ENCODE data around the gene DLX1. TPM values are rescaled to one million over a fixed set of nuclear protein-coding genes. Genes with fewer than 3 reads are reported as not detected.

DLX1 gene
- total RNA-seq, 1 experiment from 2014 or later, result 4.7 TPM

- no peak for DNase-seq (ENCODE audit: low read depth in 1 of 2, low spot score in 2 of 2)
- Histone ChIP-seq H3K4me3 (no peak overlapping the region), H3K27ac (no peak overlapping the region), H3K36me3 (no peaks in the 10 kb centered on the region), H3K4me1 (replicated peaks) (no peaks in the 10 kb centered on the region), H3K9me3 (replicated peaks) (no peaks in the 10 kb centered on the region), H3K27me3 (replicated peaks) (no peaks in the 10 kb centered on the region)
Measured at GRCh38 chr2:172074254-172074653, 11.1 kb upstream of the DLX1 start.

GRCh38 chr2:172079416-172079815 lies 5.9 kb upstream of the DLX1 start:
- Histone ChIP-seq H3K27me3 (replicated peaks) (no peaks in the 10 kb centered on the region), H3K4me1 (replicated peaks) (peaks cover 7% of the 10 kb centered on the region), H3K36me3 (no peaks in the 10 kb centered on the region), H3K9me3 (replicated peaks) (no peaks in the 10 kb centered on the region), H3K27ac (no peak overlapping the region), H3K4me3 (no peak overlapping the region)
- no peak for DNase-seq (ENCODE audit: low read depth in 1 of 2, low spot score in 2 of 2)

GRCh38 chr2:172079838-172080640 lies 5.3 kb upstream of the DLX1 start:
- peaks cover 7% of the 10 kb centered on the region for H3K4me1 ChIP-seq (replicated peaks)
- H3K36me3 ChIP-seq, result no peaks in the 10 kb centered on the region
- no peaks in the 10 kb centered on the region for H3K9me3 ChIP-seq (replicated peaks)
- no peaks in the 10 kb centered on the region for H3K27me3 ChIP-seq (replicated peaks)
- H3K4me3 ChIP-seq, result no peak overlapping the region
- H3K27ac ChIP-seq, result no peak overlapping the region
- DNase-seq (ENCODE audit: low read depth in 1 of 2, low spot score in 2 of 2), result no peak

- peaks cover 7% of the 10 kb centered on the region for H3K4me1 ChIP-seq (replicated peaks)
- H3K9me3 ChIP-seq (replicated peaks), result no peaks in the 10 kb centered on the region
- DNase-seq (ENCODE audit: low read depth in 1 of 2, low spot score in 2 of 2), result no peak
- H3K4me3 ChIP-seq, result no peak overlapping the region
- H3K27ac ChIP-seq, result no peak overlapping the region
- no peaks in the 10 kb centered on the region for H3K27me3 ChIP-seq (replicated peaks)
- no peaks in the 10 kb centered on the region for H3K36me3 ChIP-seq
Measured at GRCh38 chr2:172080641-172081220, 4.6 kb upstream of the DLX1 start.

- Histone ChIP-seq H3K27me3 (replicated peaks) (no peaks in the 10 kb centered on the region), H3K9me3 (replicated peaks) (no peaks in the 10 kb centered on the region), H3K4me1 (replicated peaks) (peaks cover 10% of the 10 kb centered on the region), H3K4me3 (no peak overlapping the region), H3K36me3 (peaks cover under 1% of the 10 kb centered on the region; the same call in 1 of the 2 replicates), H3K27ac (no peak overlapping the region)
- no peak for DNase-seq (ENCODE audit: low read depth in 1 of 2, low spot score in 2 of 2)
Measured at GRCh38 chr2:172081221-172082022, 3.9 kb upstream of the DLX1 start.

- Histone ChIP-seq H3K36me3 (peaks cover 9% of the 10 kb centered on the region), H3K9me3 (replicated peaks) (no peaks in the 10 kb centered on the region), H3K27ac (no peak overlapping the region), H3K4me1 (replicated peaks) (peaks cover 15% of the 10 kb centered on the region), H3K27me3 (replicated peaks) (no peaks in the 10 kb centered on the region), H3K4me3 (no peak overlapping the region)
- no peak for DNase-seq (ENCODE audit: low read depth in 1 of 2, low spot score in 2 of 2)
Measured at GRCh38 chr2:172082105-172082943, 3.0 kb upstream of the DLX1 start.

GRCh38 chr2:172082944-172083627 lies 2.2 kb upstream of the DLX1 start:
- H3K27me3 ChIP-seq (replicated peaks), result no peaks in the 10 kb centered on the region
- H3K9me3 ChIP-seq (replicated peaks), result no peaks in the 10 kb centered on the region
- peaks cover 13% of the 10 kb centered on the region for H3K36me3 ChIP-seq
- peak in 1 of 2 experiments; percentile 40 for DNase-seq (ENCODE audit: low read depth in 1 of 2, low spot score in 2 of 2)
- no peak overlapping the region for H3K27ac ChIP-seq
- H3K4me3 ChIP-seq, result no peak overlapping the region
- peaks cover 15% of the 10 kb centered on the region for H3K4me1 ChIP-seq (replicated peaks)

- DNase-seq (ENCODE audit: low read depth in 1 of 2, low spot score in 2 of 2), result no peak
- no peaks in the 10 kb centered on the region for H3K9me3 ChIP-seq (replicated peaks)
- H3K27me3 ChIP-seq (replicated peaks), result no peaks in the 10 kb centered on the region
- H3K4me1 ChIP-seq (replicated peaks), result peaks cover 15% of the 10 kb centered on the region
- peak overlapping the region; percentile 42 for H3K27ac ChIP-seq
- peaks cover 16% of the 10 kb centered on the region for H3K36me3 ChIP-seq
- peak overlapping the region; percentile 50 for H3K4me3 ChIP-seq
Measured at GRCh38 chr2:172083628-172084394, 1.5 kb upstream of the DLX1 start.

GRCh38 chr2:172084395-172084644 lies 987 bp upstream of the DLX1 start:
- peak in 1 of 2 experiments; percentile 72 for DNase-seq (ENCODE audit: low read depth in 1 of 2, low spot score in 2 of 2)
- H3K9me3 ChIP-seq (replicated peaks), result no peaks in the 10 kb centered on the region
- peaks cover 15% of the 10 kb centered on the region for H3K4me1 ChIP-seq (replicated peaks)
- H3K27me3 ChIP-seq (replicated peaks), result no peaks in the 10 kb centered on the region
- peak overlapping the region; percentile 50 for H3K4me3 ChIP-seq
- peaks cover 16% of the 10 kb centered on the region for H3K36me3 ChIP-seq
- peak overlapping the region; percentile 42 for H3K27ac ChIP-seq

- peak overlapping the region; percentile 42 for H3K27ac ChIP-seq
- H3K27me3 ChIP-seq (replicated peaks), result no peaks in the 10 kb centered on the region
Measured at GRCh38 chr2:172084645-172085459, 455 bp upstream of the DLX1 start.

GRCh38 chr2:172086241-172087206 lies 1.2 kb downstream of the DLX1 start:
- H3K27me3 ChIP-seq (replicated peaks), result no peaks in the 10 kb centered on the region
- H3K4me1 ChIP-seq (replicated peaks), result peaks cover 15% of the 10 kb centered on the region
- H3K36me3 ChIP-seq, result peaks cover 16% of the 10 kb centered on the region
- no peaks in the 10 kb centered on the region for H3K9me3 ChIP-seq (replicated peaks)
- peak in 1 of 2 experiments; percentile 32 for DNase-seq (ENCODE audit: low read depth in 1 of 2, low spot score in 2 of 2)
- H3K4me3 ChIP-seq, result peak overlapping the region; percentile 50
- H3K27ac ChIP-seq, result no peak overlapping the region

More at GRCh38 chr2:172084645-172085459, 455 bp upstream of the DLX1 start:
- DNase-seq (ENCODE audit: low read depth in 1 of 2, low spot score in 2 of 2), result peak; percentile 94 to 96
- peak overlapping the region; percentile 50 for H3K4me3 ChIP-seq
- peaks cover 16% of the 10 kb centered on the region for H3K36me3 ChIP-seq
- peaks cover 15% of the 10 kb centered on the region for H3K4me1 ChIP-seq (replicated peaks)
- no peaks in the 10 kb centered on the region for H3K9me3 ChIP-seq (replicated peaks)
